ENCODE data around the gene TSC22D2. TPM values are rescaled to one million over a fixed set of nuclear protein-coding genes. Genes with fewer than 3 reads are reported as not detected.

TSC22D2 gene
- total RNA-seq, 1 experiment from 2014 or later = 11.9 TPM

- Histone ChIP-seq H3K4me1 (replicated peaks) (no peaks in the 10 kb centered on the region), H3K4me3 (no peak overlapping the region), H3K9me3 (replicated peaks) (no peaks in the 10 kb centered on the region), H3K27ac (no peak overlapping the region), H3K27me3 (replicated peaks) (no peaks in the 10 kb centered on the region), H3K36me3 (peaks cover 67% of the 10 kb centered on the region)
- DNase-seq (ENCODE audit: low read depth in 1 of 2, low spot score in 2 of 2) = no peak
Measured at GRCh38 chr3:150433347-150433746, 25.2 kb downstream of the TSC22D2 start.

GRCh38 chr3:150434234-150434633 lies 26.1 kb downstream of the TSC22D2 start:
- H3K9me3 ChIP-seq (replicated peaks) = no peaks in the 10 kb centered on the region
- DNase-seq (ENCODE audit: low read depth in 1 of 2, low spot score in 2 of 2) = no peak
- H3K27ac ChIP-seq = no peak overlapping the region
- no peak overlapping the region for H3K4me3 ChIP-seq
- peaks cover 63% of the 10 kb centered on the region for H3K36me3 ChIP-seq
- no peaks in the 10 kb centered on the region for H3K27me3 ChIP-seq (replicated peaks)
- H3K4me1 ChIP-seq (replicated peaks) = peaks cover under 1% of the 10 kb centered on the region; the same call in 1 of the 2 replicates

- H3K27ac ChIP-seq = no peak overlapping the region
- H3K4me3 ChIP-seq = no peak overlapping the region
- H3K27me3 ChIP-seq (replicated peaks) = no peaks in the 10 kb centered on the region
- H3K4me1 ChIP-seq (replicated peaks) = peaks cover 8% of the 10 kb centered on the region
- no peaks in the 10 kb centered on the region for H3K9me3 ChIP-seq (replicated peaks)
- no peak for DNase-seq (ENCODE audit: low read depth in 1 of 2, low spot score in 2 of 2)
- H3K36me3 ChIP-seq = peaks cover 56% of the 10 kb centered on the region
Measured at GRCh38 chr3:150436161-150436560, 28.1 kb downstream of the TSC22D2 start.

GRCh38 chr3:150439657-150440056 lies 31.6 kb downstream of the TSC22D2 start:
- Histone ChIP-seq H3K4me1 (replicated peaks) (peaks cover 35% of the 10 kb centered on the region), H3K36me3 (peaks cover 59% of the 10 kb centered on the region), H3K4me3 (no peak overlapping the region), H3K27ac (no peak overlapping the region), H3K9me3 (replicated peaks) (no peaks in the 10 kb centered on the region), H3K27me3 (replicated peaks) (no peaks in the 10 kb centered on the region)
- no peak for DNase-seq (ENCODE audit: low read depth in 1 of 2, low spot score in 2 of 2)

GRCh38 chr3:150443331-150443741 lies 35.2 kb downstream of the TSC22D2 start:
- Histone ChIP-seq H3K9me3 (replicated peaks) (no peaks in the 10 kb centered on the region), H3K4me1 (replicated peaks) (peaks cover 62% of the 10 kb centered on the region), H3K36me3 (peaks cover 50% of the 10 kb centered on the region), H3K27ac (peak overlapping the region; percentile 49), H3K4me3 (no peak overlapping the region), H3K27me3 (replicated peaks) (no peaks in the 10 kb centered on the region)
- DNase-seq (ENCODE audit: low read depth in 1 of 2, low spot score in 2 of 2) = peak in 1 of 2 experiments; percentile 53

GRCh38 chr3:150444371-150444770 lies 36.3 kb downstream of the TSC22D2 start:
- no peak overlapping the region for H3K4me3 ChIP-seq
- H3K36me3 ChIP-seq = peaks cover 44% of the 10 kb centered on the region
- H3K9me3 ChIP-seq (replicated peaks) = no peaks in the 10 kb centered on the region
- no peak overlapping the region for H3K27ac ChIP-seq
- DNase-seq (ENCODE audit: low read depth in 1 of 2, low spot score in 2 of 2) = no peak
- peaks cover 68% of the 10 kb centered on the region for H3K4me1 ChIP-seq (replicated peaks)
- H3K27me3 ChIP-seq (replicated peaks) = no peaks in the 10 kb centered on the region

- H3K9me3 ChIP-seq (replicated peaks) = no peaks in the 10 kb centered on the region
- H3K27ac ChIP-seq = peak overlapping the region; percentile 81
- DNase-seq (ENCODE audit: low read depth in 1 of 2, low spot score in 2 of 2) = no peak
- H3K4me1 ChIP-seq (replicated peaks) = peaks cover 71% of the 10 kb centered on the region
- H3K4me3 ChIP-seq = no peak overlapping the region
- no peaks in the 10 kb centered on the region for H3K27me3 ChIP-seq (replicated peaks)
- peaks cover 32% of the 10 kb centered on the region for H3K36me3 ChIP-seq
Measured at GRCh38 chr3:150446470-150446977, 38.4 kb downstream of the TSC22D2 start.

GRCh38 chr3:150447084-150447483 lies 39.0 kb downstream of the TSC22D2 start:
- Histone ChIP-seq H3K4me3 (no peak overlapping the region), H3K36me3 (peaks cover 26% of the 10 kb centered on the region), H3K9me3 (replicated peaks) (no peaks in the 10 kb centered on the region), H3K4me1 (replicated peaks) (peaks cover 66% of the 10 kb centered on the region), H3K27ac (peak overlapping the region; percentile 81), H3K27me3 (replicated peaks) (no peaks in the 10 kb centered on the region)
- DNase-seq (ENCODE audit: low read depth in 1 of 2, low spot score in 2 of 2) = peak in 1 of 2 experiments; percentile 55

- Histone ChIP-seq H3K4me1 (replicated peaks) (peaks cover 58% of the 10 kb centered on the region), H3K27ac (peak overlapping the region; percentile 81), H3K9me3 (replicated peaks) (no peaks in the 10 kb centered on the region), H3K27me3 (replicated peaks) (no peaks in the 10 kb centered on the region), H3K4me3 (no peak overlapping the region), H3K36me3 (peaks cover 22% of the 10 kb centered on the region)
- peak in 1 of 2 experiments; percentile 71 for DNase-seq (ENCODE audit: low read depth in 1 of 2, low spot score in 2 of 2)
Measured at GRCh38 chr3:150447631-150448465, 39.8 kb downstream of the TSC22D2 start.

GRCh38 chr3:150449169-150449721 lies 41.1 kb downstream of the TSC22D2 start:
- peak overlapping the region; percentile 81 for H3K27ac ChIP-seq
- peaks cover 24% of the 10 kb centered on the region for H3K36me3 ChIP-seq
- H3K9me3 ChIP-seq (replicated peaks) = no peaks in the 10 kb centered on the region
- H3K4me1 ChIP-seq (replicated peaks) = peaks cover 47% of the 10 kb centered on the region
- no peak overlapping the region for H3K4me3 ChIP-seq
- peak in 1 of 2 experiments; percentile 89 for DNase-seq (ENCODE audit: low read depth in 1 of 2, low spot score in 2 of 2)
- no peaks in the 10 kb centered on the region for H3K27me3 ChIP-seq (replicated peaks)

GRCh38 chr3:150450916-150451315 lies 42.8 kb downstream of the TSC22D2 start:
- H3K4me1 ChIP-seq (replicated peaks) = peaks cover 48% of the 10 kb centered on the region
- no peak for DNase-seq (ENCODE audit: low read depth in 1 of 2, low spot score in 2 of 2)
- no peaks in the 10 kb centered on the region for H3K27me3 ChIP-seq (replicated peaks)
- H3K4me3 ChIP-seq = no peak overlapping the region
- H3K27ac ChIP-seq = no peak overlapping the region
- peaks cover 17% of the 10 kb centered on the region for H3K36me3 ChIP-seq
- no peaks in the 10 kb centered on the region for H3K9me3 ChIP-seq (replicated peaks)

- DNase-seq (ENCODE audit: low read depth in 1 of 2, low spot score in 2 of 2) = no peak
- Histone ChIP-seq H3K36me3 (peaks cover 18% of the 10 kb centered on the region), H3K27ac (no peak overlapping the region), H3K4me1 (replicated peaks) (peaks cover 43% of the 10 kb centered on the region), H3K27me3 (replicated peaks) (no peaks in the 10 kb centered on the region), H3K9me3 (replicated peaks) (no peaks in the 10 kb centered on the region), H3K4me3 (no peak overlapping the region)
Measured at GRCh38 chr3:150451329-150452048, 43.4 kb downstream of the TSC22D2 start.

GRCh38 chr3:150453353-150453752 lies 45.3 kb downstream of the TSC22D2 start:
- Histone ChIP-seq H3K9me3 (replicated peaks) (no peaks in the 10 kb centered on the region), H3K27me3 (replicated peaks) (no peaks in the 10 kb centered on the region), H3K4me3 (no peak overlapping the region), H3K27ac (no peak overlapping the region), H3K4me1 (replicated peaks) (peaks cover 24% of the 10 kb centered on the region), H3K36me3 (peaks cover 36% of the 10 kb centered on the region)
- no peak for DNase-seq (ENCODE audit: low read depth in 1 of 2, low spot score in 2 of 2)

- no peaks in the 10 kb centered on the region for H3K27me3 ChIP-seq (replicated peaks)
- DNase-seq (ENCODE audit: low read depth in 1 of 2, low spot score in 2 of 2) = no peak
- peaks cover 44% of the 10 kb centered on the region for H3K36me3 ChIP-seq
- H3K4me3 ChIP-seq = no peak overlapping the region
- H3K9me3 ChIP-seq (replicated peaks) = no peaks in the 10 kb centered on the region
- no peak overlapping the region for H3K27ac ChIP-seq
- H3K4me1 ChIP-seq (replicated peaks) = peaks cover 19% of the 10 kb centered on the region
Measured at GRCh38 chr3:150454085-150454484, 46.0 kb downstream of the TSC22D2 start.
